Fibroblast of lung (primary cell): Measurements from ENCODE around the gene TMEM9.

Experiments
- EZH2 ChIP-seq: IDR thresholded peaks from 2 replicates; pipeline ENCODE4 v1.5.1; 2012; ENCODE audit warnings: low read length, control low read depth, mild to moderate bottlenecking; ENCODE audit errors: missing control alignments
- TF ChIP-seq, protein P1 (sequence below), 2 donors: IDR thresholded peaks in 1 of 2; conservative IDR thresholded peaks in 1 of 2; 1 replicate in 1 of 2; 2 replicates in 1 of 2; pipeline ENCODE4 v1.5.1; 2011 to 2012; ENCODE audit warnings: low read length in 2 of 2, control low read depth in 1 of 2, inconsistent platforms in 1 of 2, low read depth in 1 of 2, mild to moderate bottlenecking in 1 of 2

DNA sequence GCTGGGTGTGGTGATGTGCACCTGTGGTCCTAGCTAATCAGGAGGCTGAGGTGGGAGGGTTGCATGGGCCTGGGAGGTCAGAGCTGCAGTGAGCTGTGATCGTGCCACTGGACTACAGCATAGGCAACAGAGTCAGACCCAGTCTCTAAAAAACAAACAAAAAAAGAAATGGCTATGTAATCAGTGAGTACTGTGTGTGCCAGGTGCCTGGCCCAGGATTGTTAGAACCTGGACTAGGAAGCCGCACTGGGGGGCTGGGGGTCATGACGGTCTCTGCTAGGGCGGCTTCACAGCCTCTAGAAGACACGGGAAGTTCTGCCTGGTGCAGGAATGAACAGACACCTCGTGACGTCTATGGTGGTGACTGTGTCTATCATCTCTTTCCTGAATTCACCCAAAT is 8.5 kb downstream of the TMEM9 start:
- TF ChIP-seq, protein P1, sequence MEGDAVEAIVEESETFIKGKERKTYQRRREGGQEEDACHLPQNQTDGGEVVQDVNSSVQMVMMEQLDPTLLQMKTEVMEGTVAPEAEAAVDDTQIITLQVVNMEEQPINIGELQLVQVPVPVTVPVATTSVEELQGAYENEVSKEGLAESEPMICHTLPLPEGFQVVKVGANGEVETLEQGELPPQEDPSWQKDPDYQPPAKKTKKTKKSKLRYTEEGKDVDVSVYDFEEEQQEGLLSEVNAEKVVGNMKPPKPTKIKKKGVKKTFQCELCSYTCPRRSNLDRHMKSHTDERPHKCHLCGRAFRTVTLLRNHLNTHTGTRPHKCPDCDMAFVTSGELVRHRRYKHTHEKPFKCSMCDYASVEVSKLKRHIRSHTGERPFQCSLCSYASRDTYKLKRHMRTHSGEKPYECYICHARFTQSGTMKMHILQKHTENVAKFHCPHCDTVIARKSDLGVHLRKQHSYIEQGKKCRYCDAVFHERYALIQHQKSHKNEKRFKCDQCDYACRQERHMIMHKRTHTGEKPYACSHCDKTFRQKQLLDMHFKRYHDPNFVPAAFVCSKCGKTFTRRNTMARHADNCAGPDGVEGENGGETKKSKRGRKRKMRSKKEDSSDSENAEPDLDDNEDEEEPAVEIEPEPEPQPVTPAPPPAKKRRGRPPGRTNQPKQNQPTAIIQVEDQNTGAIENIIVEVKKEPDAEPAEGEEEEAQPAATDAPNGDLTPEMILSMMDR (conservative IDR thresholded peaks at IDR 0.05 in 1 of 2, IDR thresholded peaks at IDR 0.05 in 1 of 2; ENCODE audit: low read depth in 1 of 2, low read length in 2 of 2), result no peak
- TF ChIP-seq EZH2, result no peak
